ENCODE measurements around the gene UBL5.
"Not testable (repeated sequence)": the region's sequence is repeated elsewhere in the genome, so short reads cannot be mapped to it uniquely, and the experiment has no call there.

UBL5 gene

DNA sequence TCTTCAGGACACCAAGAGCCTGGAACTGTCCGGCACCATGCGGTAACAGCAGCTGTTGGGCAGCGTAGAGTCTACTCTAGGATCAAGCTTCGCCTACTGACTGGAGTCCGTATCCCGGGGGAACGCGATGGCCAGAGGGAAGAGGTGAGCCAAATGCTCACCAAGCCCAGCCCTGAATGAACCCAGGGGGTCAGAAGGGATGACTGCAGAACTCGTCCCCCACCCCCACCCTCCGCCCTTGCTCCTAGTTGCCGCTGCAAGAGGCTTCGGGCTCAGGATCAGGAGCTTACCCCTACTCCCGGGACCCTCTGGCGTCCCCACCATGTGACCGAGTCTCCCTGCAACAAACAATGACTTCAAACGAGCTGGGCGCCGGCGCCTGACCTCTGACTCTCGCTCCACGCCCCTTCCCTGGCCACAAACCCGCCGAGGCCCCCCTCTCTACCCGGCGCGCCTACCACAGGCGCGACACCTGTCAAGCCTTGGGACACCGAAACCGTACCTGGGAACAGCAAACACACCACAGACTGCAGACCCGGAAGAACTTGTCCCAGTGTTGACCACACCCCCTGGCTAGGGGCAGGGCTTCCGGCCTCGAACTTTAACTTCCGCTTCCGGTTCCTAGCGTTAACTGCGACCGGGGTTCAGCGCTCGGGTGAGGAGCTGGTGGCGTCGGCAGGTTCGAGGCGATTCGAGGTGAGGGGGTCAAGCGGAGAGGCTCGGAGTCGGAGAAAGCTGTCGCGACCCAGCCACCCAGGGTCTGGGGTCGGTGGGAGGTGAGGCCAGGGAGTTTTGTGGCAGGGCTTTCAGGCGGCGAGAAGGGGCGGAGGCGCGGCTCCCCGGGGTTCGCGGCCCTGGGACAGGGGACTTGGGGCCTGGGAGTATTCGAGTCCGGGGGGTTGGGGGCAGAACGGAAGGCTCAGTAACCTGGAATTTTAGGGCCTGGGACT, at the start of gene UBL5:
Gene UBL5, plus strand, starts transcription at position 630 of the 950 bp plus-strand sequence. CDS start 420 bp downstream, outside the sequence.
- TF ChIP-seq, protein P1, sequence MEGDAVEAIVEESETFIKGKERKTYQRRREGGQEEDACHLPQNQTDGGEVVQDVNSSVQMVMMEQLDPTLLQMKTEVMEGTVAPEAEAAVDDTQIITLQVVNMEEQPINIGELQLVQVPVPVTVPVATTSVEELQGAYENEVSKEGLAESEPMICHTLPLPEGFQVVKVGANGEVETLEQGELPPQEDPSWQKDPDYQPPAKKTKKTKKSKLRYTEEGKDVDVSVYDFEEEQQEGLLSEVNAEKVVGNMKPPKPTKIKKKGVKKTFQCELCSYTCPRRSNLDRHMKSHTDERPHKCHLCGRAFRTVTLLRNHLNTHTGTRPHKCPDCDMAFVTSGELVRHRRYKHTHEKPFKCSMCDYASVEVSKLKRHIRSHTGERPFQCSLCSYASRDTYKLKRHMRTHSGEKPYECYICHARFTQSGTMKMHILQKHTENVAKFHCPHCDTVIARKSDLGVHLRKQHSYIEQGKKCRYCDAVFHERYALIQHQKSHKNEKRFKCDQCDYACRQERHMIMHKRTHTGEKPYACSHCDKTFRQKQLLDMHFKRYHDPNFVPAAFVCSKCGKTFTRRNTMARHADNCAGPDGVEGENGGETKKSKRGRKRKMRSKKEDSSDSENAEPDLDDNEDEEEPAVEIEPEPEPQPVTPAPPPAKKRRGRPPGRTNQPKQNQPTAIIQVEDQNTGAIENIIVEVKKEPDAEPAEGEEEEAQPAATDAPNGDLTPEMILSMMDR (IDR thresholded peaks at IDR 0.05; ENCODE audit: low read depth, low read length) = no peak
- DNase-seq (ENCODE audit: low read depth in 2 of 2) = peak; percentile 83
- H3K4me3 ChIP-seq (replicated peaks in 1 of 2; ENCODE audit: low read depth in 2 of 2, low read length in 2 of 2) = peak within 1 kb of the TSS; percentile 94

DNA sequence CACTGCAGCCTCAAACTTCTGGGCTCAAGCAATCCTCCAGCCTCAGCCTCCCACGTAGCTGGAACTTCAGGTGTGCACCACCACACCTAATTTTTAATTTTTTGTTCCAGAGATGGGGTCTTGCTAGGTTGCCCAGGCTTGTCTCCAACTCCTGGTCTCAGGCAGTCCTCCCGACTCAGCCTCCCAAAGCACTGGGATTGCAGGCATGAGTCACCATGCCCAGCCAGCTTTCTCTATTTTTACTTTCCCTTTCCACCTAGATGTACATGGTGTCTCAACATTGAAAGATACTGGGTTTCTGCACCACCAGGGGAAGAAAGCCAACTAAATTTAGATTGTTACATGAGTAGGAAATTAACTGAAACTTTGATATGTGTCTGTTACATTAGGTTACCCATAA, 45.4 kb upstream of the UBL5 start:
- TF ChIP-seq, protein P1 (IDR thresholded peaks at IDR 0.05; ENCODE audit: low read depth, low read length) = no peak
- DNase-seq (ENCODE audit: low read depth in 2 of 2) = no peak
- no peak overlapping the region for H3K4me3 ChIP-seq (replicated peaks in 1 of 2; ENCODE audit: low read depth in 2 of 2, low read length in 2 of 2)

DNA sequence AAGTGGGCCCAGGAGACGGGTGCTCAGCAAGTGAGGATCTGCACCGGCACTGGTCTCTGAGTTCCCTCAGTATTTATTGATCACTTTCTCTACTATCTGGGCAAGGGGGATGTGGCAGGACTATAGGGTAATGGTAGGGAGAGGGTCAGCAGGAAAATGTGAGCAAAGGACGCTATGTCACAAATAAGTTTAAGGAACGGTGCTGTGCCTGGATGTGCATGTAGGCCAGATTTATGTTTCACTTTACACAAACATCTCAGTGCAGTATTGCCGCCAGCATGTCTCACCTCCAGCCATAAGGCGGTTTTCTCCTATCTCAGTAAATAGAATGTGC, 43.6 kb upstream of the UBL5 start:
- not testable (repeated sequence) for DNase-seq (ENCODE audit: low read depth in 2 of 2); H3K4me3 ChIP-seq (replicated peaks in 1 of 2; ENCODE audit: low read depth in 2 of 2, low read length in 2 of 2)

DNA sequence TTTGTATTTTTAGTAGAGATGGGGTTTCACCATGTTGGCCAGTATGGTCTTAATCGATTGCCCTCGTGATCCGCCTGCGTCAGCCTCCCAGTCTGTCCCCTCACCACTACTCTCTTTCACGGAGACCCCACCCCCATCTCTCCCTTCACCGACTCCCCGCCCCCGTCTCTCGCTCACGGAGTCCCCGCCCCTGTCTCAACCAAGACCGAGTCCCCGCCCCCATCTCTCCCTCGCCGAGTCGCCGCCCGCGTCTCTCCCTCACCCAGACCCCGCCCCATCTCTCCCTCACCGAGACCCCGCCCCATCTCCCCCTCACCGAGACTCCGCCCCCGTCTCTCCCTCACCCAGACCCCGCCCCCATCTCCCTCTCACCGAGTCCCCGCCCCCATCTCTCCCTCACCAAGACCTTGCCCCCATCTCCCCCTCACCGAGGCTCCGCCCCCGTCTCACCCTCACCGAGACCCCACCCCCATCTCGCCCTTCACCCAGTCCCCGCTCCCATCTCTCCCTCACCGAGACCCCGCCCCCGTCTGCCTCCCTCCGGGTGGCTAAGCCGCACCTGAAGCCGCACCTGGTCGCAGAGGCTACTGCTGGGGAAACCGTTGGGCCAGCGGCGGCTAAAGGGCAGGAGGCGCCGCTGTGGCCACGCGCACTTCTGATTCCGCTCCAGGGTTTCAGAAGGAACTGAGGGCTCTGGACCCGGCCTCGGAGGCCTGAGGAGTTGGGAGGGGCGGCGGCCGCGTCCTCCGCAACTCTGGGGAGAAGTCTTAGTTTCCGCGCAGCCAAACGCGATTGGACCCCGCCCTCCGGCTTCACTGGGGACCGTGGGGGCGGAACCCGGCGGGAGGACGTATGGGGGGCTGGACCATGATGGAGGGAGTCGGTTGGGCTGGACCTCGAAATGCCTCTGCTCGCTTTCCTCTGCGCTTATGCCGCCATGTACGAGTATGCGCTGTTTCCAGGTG, 42.1 kb upstream of the UBL5 start:
- DNase-seq (ENCODE audit: low read depth in 2 of 2) = peak; percentile 94 to 98
- TF ChIP-seq, protein P1 (IDR thresholded peaks at IDR 0.05; ENCODE audit: low read depth, low read length) = no peak
- peak overlapping the region; percentile 86 to 88 for H3K4me3 ChIP-seq (replicated peaks in 1 of 2; ENCODE audit: low read depth in 2 of 2, low read length in 2 of 2)

DNA sequence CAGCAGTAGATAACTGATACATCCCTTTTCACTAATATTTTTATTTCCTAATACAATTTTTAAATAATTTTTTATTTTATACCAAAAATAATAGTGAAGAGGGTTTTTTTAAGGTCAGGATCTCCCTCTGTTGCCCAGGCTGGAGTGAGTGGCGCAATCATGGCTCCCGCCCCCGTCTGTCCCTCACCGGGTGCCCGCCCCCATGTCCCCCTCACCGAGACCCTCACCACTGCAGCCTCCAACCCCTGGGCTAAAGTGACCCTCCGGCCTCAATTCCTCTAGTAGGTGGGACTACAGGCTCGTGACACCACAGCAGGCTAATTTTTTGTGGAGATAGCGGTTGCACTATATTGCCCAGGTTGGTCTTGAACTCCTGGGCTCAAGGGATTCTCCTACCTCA, 41.4 kb upstream of the UBL5 start:
- H3K4me3 ChIP-seq (replicated peaks in 1 of 2; ENCODE audit: low read depth in 2 of 2, low read length in 2 of 2) = peak overlapping the region; percentile 86 to 88
- TF ChIP-seq, protein P1 (IDR thresholded peaks at IDR 0.05; ENCODE audit: low read depth, low read length) = no peak
- no peak for DNase-seq (ENCODE audit: low read depth in 2 of 2)

DNA sequence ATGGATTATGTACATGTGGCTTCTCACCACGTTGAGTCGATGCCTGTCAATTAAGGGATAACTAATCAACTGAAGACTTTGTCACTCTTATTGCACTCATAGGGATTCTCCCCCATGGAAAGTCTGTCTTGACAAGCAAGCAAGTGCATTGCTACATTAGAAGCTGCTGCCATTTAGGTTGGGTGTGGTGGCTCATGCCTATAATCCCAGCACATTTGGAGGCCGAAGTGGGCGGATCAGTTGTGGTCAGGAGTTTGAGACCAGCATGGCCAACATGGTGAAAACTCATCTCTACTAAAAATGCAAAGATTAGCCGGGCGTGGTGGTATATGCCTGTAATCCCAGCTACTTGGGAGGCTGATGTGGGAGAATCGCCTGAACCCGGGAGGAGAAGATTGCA, 40.9 kb upstream of the UBL5 start:
- DNase-seq (ENCODE audit: low read depth in 2 of 2) = no peak
- H3K4me3 ChIP-seq (replicated peaks in 1 of 2; ENCODE audit: low read depth in 2 of 2, low read length in 2 of 2) = no peak overlapping the region
- TF ChIP-seq, protein P1 (IDR thresholded peaks at IDR 0.05; ENCODE audit: low read depth, low read length) = no peak

DNA sequence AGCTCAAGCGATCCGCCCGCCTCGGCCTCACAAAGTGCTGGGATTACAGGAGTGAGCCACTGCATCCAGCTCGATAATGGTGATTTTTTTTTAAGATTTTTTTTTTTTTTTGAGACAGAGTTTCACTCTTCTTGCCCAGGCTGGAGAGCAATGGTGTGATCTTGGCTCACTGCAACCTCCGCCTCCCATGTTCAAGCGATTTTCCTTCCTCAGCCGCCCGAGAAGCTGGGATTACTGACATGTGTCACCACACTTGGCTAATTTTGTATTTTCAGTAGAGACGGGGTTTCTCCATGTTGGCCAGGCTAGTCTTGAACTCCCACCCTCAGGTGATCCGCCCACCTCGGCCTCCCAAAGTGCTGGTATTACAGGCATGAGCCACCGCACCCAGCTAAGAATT, 39.1 kb upstream of the UBL5 start:
- not testable (repeated sequence) for H3K4me3 ChIP-seq (replicated peaks in 1 of 2; ENCODE audit: low read depth in 2 of 2, low read length in 2 of 2); DNase-seq (ENCODE audit: low read depth in 2 of 2)
